CD4-positive, alpha-beta memory T cell (primary cell): ENCODE results near the gene NACC2. TPM values are rescaled to one million over a fixed set of nuclear protein-coding genes. Genes with fewer than 3 reads are reported as not detected.

Experiments used
- CTCF ChIA-PET: fragments of 350-600 bp; sonication (Branson Sonifier 250); formaldehyde crosslinking; loops from one replicate; lab custom pipeline; 2021; ENCODE audit warnings: inconsistent platforms; ENCODE audit not compliant: partially characterized antibody; lab: Charles Lee
- POLR2A ChIA-PET: fragments of 350-600 bp; sonication (Branson Sonifier 250); formaldehyde crosslinking; loops from one replicate; lab custom pipeline; 2021; ENCODE audit not compliant: partially characterized antibody; lab: Charles Lee
- DNase-seq, 5 donors: peaks; one replicate each; pipeline versions ENCODE4 v3.0.0 to v3.0.0-alpha.2; 2020 to 2022; ENCODE audit warnings: mixed read lengths in 1 of 5
- H3K27ac ChIP-seq: one replicate; pipeline ENCODE4 v1.7.0; 2013; ENCODE audit warnings: low read depth, low read length
- H3K27me3 ChIP-seq: 2 replicates; pipeline ENCODE4 v1.7.0; 2013; ENCODE audit warnings: mild to moderate bottlenecking, low read length, moderate library complexity; ENCODE audit not compliant: insufficient read depth
- H3K36me3 ChIP-seq: 2 replicates; pipeline ENCODE4 v1.7.0; 2013; ENCODE audit warnings: mild to moderate bottlenecking, low read length, moderate library complexity; ENCODE audit not compliant: insufficient read depth
- H3K4me1 ChIP-seq: 2 replicates; pipeline ENCODE4 v1.7.0; 2013; ENCODE audit warnings: mild to moderate bottlenecking, low read length, moderate library complexity; ENCODE audit not compliant: insufficient read depth
- H3K4me3 ChIP-seq, 2 donors: one replicate each; pipeline ENCODE4 v1.7.0; 2013; ENCODE audit warnings: low read length in 2 of 2, mild to moderate bottlenecking in 1 of 2
- H3K9me3 ChIP-seq, 2 donors: one replicate each; pipeline ENCODE4 v1.7.0; 2013; ENCODE audit warnings: low read length in 2 of 2, control low read depth in 1 of 2; ENCODE audit not compliant: control insufficient read depth in 1 of 2
- H3K27ac Mint-ChIP-seq, 7 donors: one replicate each; pipeline ENCODE4 v1.8.0; 2020 to 2021; ENCODE audit warnings: mixed read lengths in 7 of 7, mild to moderate bottlenecking in 6 of 7, inconsistent platforms in 3 of 7, moderate library complexity in 3 of 7
- H3K27me3 Mint-ChIP-seq, 2 donors: one replicate each; pipeline ENCODE4 v1.8.0; 2020 to 2021; ENCODE audit warnings: mixed read lengths in 2 of 2
- H3K36me3 Mint-ChIP-seq, 2 donors: one replicate each; pipeline ENCODE4 v1.8.0; 2020 to 2021; ENCODE audit warnings: mixed read lengths in 2 of 2, inconsistent platforms in 1 of 2, mild to moderate bottlenecking in 1 of 2
- H3K4me1 Mint-ChIP-seq, 4 donors: one replicate each; pipeline ENCODE4 v1.8.0; 2020 to 2021; ENCODE audit warnings: mixed read lengths in 4 of 4, mild to moderate bottlenecking in 1 of 4
- H3K4me3 Mint-ChIP-seq, 8 donors: one replicate each; pipeline ENCODE4 v1.8.0; 2020 to 2021; ENCODE audit warnings: mixed read lengths in 8 of 8, mild to moderate bottlenecking in 7 of 8, moderate library complexity in 6 of 8, inconsistent platforms in 3 of 8
- H3K9me3 Mint-ChIP-seq, 8 donors: one replicate each; pipeline ENCODE4 v1.8.0; 2020 to 2021; ENCODE audit warnings: mixed read lengths in 8 of 8, mild to moderate bottlenecking in 5 of 8, inconsistent platforms in 3 of 8, moderate library complexity in 1 of 8
- intact Hi-C: fragments of 100-400 bp; cut with micrococcal nuclease; formaldehyde crosslinking; loops from one replicate; pipeline ENCODE4 v1.15.1; 2023
- polyA plus RNA-seq, 2 donors: library from polyadenylated mRNA; unstranded; fragments of 300-500 nt; fragmentation: Illumina TruSeq; gene quantifications; one replicate each; pipeline ENCODE4 v1.2.3, GENCODE V29; 2021
- total RNA-seq, 2 experiments: library from RNA; stranded (reverse); gene quantifications; one replicate each; pipeline ENCODE4 v1.2.3, GENCODE V29; 2021

NACC2 gene
- total and polyA plus RNA-seq, 4 experiments from 2014 or later, result 0.58 to 12.2 (median 7.1) TPM

GRCh38 chr9:136140966-136141365 is 45.9 kb upstream of the NACC2 start:
- Histone ChIP-seq H3K27ac (no peak overlapping the region), H3K4me3 (no peak overlapping the region), H3K36me3 (no peaks in the 10 kb centered on the region), H3K9me3 (no peaks in the 10 kb centered on the region), H3K4me1 (no peaks in the 10 kb centered on the region), H3K27me3 (no peaks in the 10 kb centered on the region)
- no peaks in the 10 kb centered on the region for H3K9me3 Mint-ChIP-seq
- ChIA-PET POLR2A (no interaction called here), CTCF (no interaction called here)
- no peak for DNase-seq
- intact Hi-C loops, result no loop called here
- no peak overlapping the region for H3K4me3 Mint-ChIP-seq
- peaks cover 5 to 11% of the 10 kb centered on the region in 2 donors for H3K27me3 Mint-ChIP-seq
- no peaks in the 10 kb centered on the region for H3K36me3 Mint-ChIP-seq
- H3K4me1 Mint-ChIP-seq, result no peaks in the 10 kb centered on the region
- H3K27ac Mint-ChIP-seq, result no peak overlapping the region

GRCh38 chr9:136140046-136140445 is 45.0 kb upstream of the NACC2 start:
- Mint-ChIP-seq H3K4me1 (no peaks in the 10 kb centered on the region), H3K36me3 (no peaks in the 10 kb centered on the region), H3K27ac (no peak overlapping the region), H3K9me3 (no peaks in the 10 kb centered on the region), H3K27me3 (peaks cover 4 to 9% of the 10 kb centered on the region in 2 donors), H3K4me3 (no peak overlapping the region)
- ChIA-PET POLR2A (no interaction called here), CTCF (interaction anchor here (1.0 kb wide), 1 partner anchor 130 kb away, joined by 3 read pairs; no protein-coding TSS in a partner anchor)
- no peaks in the 10 kb centered on the region for H3K36me3 ChIP-seq
- DNase-seq, result no peak
- no peak overlapping the region for H3K27ac ChIP-seq
- H3K4me3 ChIP-seq, result no peak overlapping the region
- H3K27me3 ChIP-seq, result no peaks in the 10 kb centered on the region
- intact Hi-C loops, result no loop called here
- no peaks in the 10 kb centered on the region for H3K9me3 ChIP-seq
- no peaks in the 10 kb centered on the region for H3K4me1 ChIP-seq

- Mint-ChIP-seq H3K4me1 (peaks cover 2 to 8% (median 6%) of the 10 kb centered on the region in 4 donors), H3K36me3 (no peaks in the 10 kb centered on the region), H3K4me3 (no peak overlapping the region), H3K27me3 (peaks cover 8 to 12% of the 10 kb centered on the region in 2 donors), H3K27ac (no peak overlapping the region), H3K9me3 (no peaks in the 10 kb centered on the region)
- DNase-seq, result peak in 2 of 5 donors; percentile 18 to 25
- Histone ChIP-seq H3K27ac (no peak overlapping the region), H3K4me1 (peaks cover 5% of the 10 kb centered on the region), H3K27me3 (peaks cover 4% of the 10 kb centered on the region), H3K4me3 (no peak overlapping the region), H3K36me3 (no peaks in the 10 kb centered on the region), H3K9me3 (no peaks in the 10 kb centered on the region)
- intact Hi-C loops, result no loop called here
- ChIA-PET CTCF (no interaction called here), POLR2A (no interaction called here)
These were observed 43.5 kb upstream of the NACC2 start for GRCh38 chr9:136138566-136138965.

- H3K27ac ChIP-seq, result no peak overlapping the region
- H3K27me3 ChIP-seq, result peaks cover 4% of the 10 kb centered on the region
- no peaks in the 10 kb centered on the region for H3K36me3 ChIP-seq
- H3K4me3 ChIP-seq, result no peak overlapping the region
- ChIA-PET POLR2A (no interaction called here), CTCF (interaction anchor here (1.6 kb wide), 1 partner anchor 15 kb away, joined by 4 read pairs; no protein-coding TSS in a partner anchor)
- Mint-ChIP-seq H3K4me3 (peak overlapping the region in 1 of 8 donors; percentile 20), H3K27me3 (peaks cover 8 to 13% of the 10 kb centered on the region in 2 donors), H3K4me1 (peaks cover 2 to 10% (median 7%) of the 10 kb centered on the region in 4 donors), H3K36me3 (no peaks in the 10 kb centered on the region), H3K27ac (no peak overlapping the region), H3K9me3 (no peaks in the 10 kb centered on the region)
- H3K9me3 ChIP-seq, result no peaks in the 10 kb centered on the region
- intact Hi-C loops, result no loop called here
- no peak for DNase-seq
- peaks cover 7% of the 10 kb centered on the region for H3K4me1 ChIP-seq
These were observed 42.5 kb upstream of the NACC2 start for GRCh38 chr9:136137321-136138265.

- Histone ChIP-seq H3K27ac (no peak overlapping the region), H3K9me3 (no peaks in the 10 kb centered on the region), H3K4me1 (peaks cover 7% of the 10 kb centered on the region), H3K4me3 (no peak overlapping the region), H3K27me3 (peaks cover 4% of the 10 kb centered on the region), H3K36me3 (no peaks in the 10 kb centered on the region)
- H3K36me3 Mint-ChIP-seq, result no peaks in the 10 kb centered on the region
- intact Hi-C loops, result no loop called here
- no peak overlapping the region for H3K27ac Mint-ChIP-seq
- POLR2A ChIA-PET, result no interaction called here
- H3K4me1 Mint-ChIP-seq, result peaks cover 2 to 10% (median 7%) of the 10 kb centered on the region in 4 donors
- H3K9me3 Mint-ChIP-seq, result no peaks in the 10 kb centered on the region
- CTCF ChIA-PET, result interaction anchor here (0.8 kb wide), 1 partner anchor 147 kb away, joined by 3 read pairs; no protein-coding TSS in a partner anchor
- peaks cover 12 to 18% of the 10 kb centered on the region in 2 donors for H3K27me3 Mint-ChIP-seq
- H3K4me3 Mint-ChIP-seq, result no peak overlapping the region
- no peak for DNase-seq
These were observed 41.2 kb upstream of the NACC2 start for GRCh38 chr9:136136127-136136925.

GRCh38 chr9:136135326-136136126 is 40.4 kb upstream of the NACC2 start:
- peaks cover 12 to 21% of the 10 kb centered on the region in 2 donors for H3K27me3 Mint-ChIP-seq

More at GRCh38 chr9:136135326-136136126, 40.4 kb upstream of the NACC2 start:
- no peaks in the 10 kb centered on the region for H3K36me3 ChIP-seq
- H3K27ac ChIP-seq, result no peak overlapping the region
- H3K4me1 ChIP-seq, result peaks cover 7% of the 10 kb centered on the region
- Mint-ChIP-seq H3K4me3 (no peak overlapping the region), H3K4me1 (peaks cover 2 to 10% (median 7%) of the 10 kb centered on the region in 4 donors), H3K9me3 (no peaks in the 10 kb centered on the region), H3K27ac (no peak overlapping the region), H3K36me3 (no peaks in the 10 kb centered on the region)
- DNase-seq, result no peak
- POLR2A ChIA-PET, result no interaction called here
- no peak overlapping the region for H3K4me3 ChIP-seq
- CTCF ChIA-PET, result interaction anchor here (0.8 kb wide), 1 partner anchor 148 kb away, joined by 3 read pairs; no protein-coding TSS in a partner anchor
- peaks cover 4% of the 10 kb centered on the region for H3K27me3 ChIP-seq
- no peaks in the 10 kb centered on the region for H3K9me3 ChIP-seq
- intact Hi-C loops, result no loop called here
